HG03135 (cell line): ENCODE measurements around the gene HS6ST3.

Source experiments
- ATAC-seq: cut with Tn5 transposase; IDR thresholded peaks from one replicate; pipeline ENCODE4 v1.9.1; 2021; ENCODE audit warnings: mild to moderate bottlenecking, moderate library complexity; ENCODE audit not compliant: unreplicated experiment

Gene HS6ST3

GRCh38 chr13:96421314-96421713, 331.4 kb downstream of the HS6ST3 start:
- no peak for ATAC-seq

- ATAC-seq: no peak
These were observed 332.1 kb downstream of the HS6ST3 start for GRCh38 chr13:96422002-96422401.

GRCh38 chr13:96426167-96426566, 336.3 kb downstream of the HS6ST3 start:
- no peak for ATAC-seq

GRCh38 chr13:96428911-96429310, 339.0 kb downstream of the HS6ST3 start:
- ATAC-seq: no peak

- no peak for ATAC-seq
These were observed 341.2 kb downstream of the HS6ST3 start for GRCh38 chr13:96431044-96431581.

GRCh38 chr13:96444676-96445075, 354.8 kb downstream of the HS6ST3 start:
- no peak for ATAC-seq

- no peak for ATAC-seq
These were observed 360.0 kb downstream of the HS6ST3 start for GRCh38 chr13:96449920-96450319.

GRCh38 chr13:96450326-96451020, 360.6 kb downstream of the HS6ST3 start:
- no peak for ATAC-seq

GRCh38 chr13:96454466-96454865, 364.6 kb downstream of the HS6ST3 start:
- ATAC-seq: no peak

- no peak for ATAC-seq
These were observed 370.7 kb downstream of the HS6ST3 start for GRCh38 chr13:96460609-96461008.

- no peak for ATAC-seq
These were observed 383.7 kb downstream of the HS6ST3 start for GRCh38 chr13:96473526-96474180.

GRCh38 chr13:96474181-96474557, 384.3 kb downstream of the HS6ST3 start:
- no peak for ATAC-seq

GRCh38 chr13:96475103-96475502, 385.2 kb downstream of the HS6ST3 start:
- no peak for ATAC-seq

GRCh38 chr13:96481482-96481881, 391.6 kb downstream of the HS6ST3 start:
- ATAC-seq: no peak

- ATAC-seq: no peak
These were observed 400.6 kb downstream of the HS6ST3 start for GRCh38 chr13:96490496-96490989.

GRCh38 chr13:96491103-96491502, 401.2 kb downstream of the HS6ST3 start:
- no peak for ATAC-seq

- no peak for ATAC-seq
These were observed 402.9 kb downstream of the HS6ST3 start for GRCh38 chr13:96492766-96493165.

- ATAC-seq: no peak
These were observed 409.7 kb downstream of the HS6ST3 start for GRCh38 chr13:96499656-96500055.

- no peak for ATAC-seq
These were observed 411.0 kb downstream of the HS6ST3 start for GRCh38 chr13:96500953-96501352.

- ATAC-seq: no peak
These were observed 413.6 kb downstream of the HS6ST3 start for GRCh38 chr13:96503481-96503880.

- ATAC-seq: no peak
These were observed 421.7 kb downstream of the HS6ST3 start for GRCh38 chr13:96511587-96511986.

GRCh38 chr13:96519380-96519779, 429.5 kb downstream of the HS6ST3 start:
- no peak for ATAC-seq
